HepG2 (cell line): Measurements from ENCODE around the gene ANKRD40. TPM values are rescaled to one million over a fixed set of nuclear protein-coding genes. Genes with fewer than 3 reads are reported as not detected.

Experiments used
- ATF2 ChIP-seq: sonication (generic); formaldehyde crosslinking; IDR thresholded peaks from 2 replicates; pipeline ENCODE4 v1.4.0; 2020; ENCODE audit warnings: missing genetic modification reagents
- ATF7-NPFF ChIP-seq: sonication (generic); formaldehyde crosslinking; IDR thresholded peaks from 2 replicates; pipeline ENCODE4 v1.8.1; 2023; ENCODE audit warnings: mild to moderate bottlenecking, low read depth, missing genetic modification reagents, moderate library complexity
- BCL3 ChIP-seq: sonication (generic); formaldehyde crosslinking; IDR thresholded peaks from 2 replicates; pipeline ENCODE4 v1.5.1; 2020; ENCODE audit warnings: mild to moderate bottlenecking, missing genetic modification reagents, moderate library complexity
- ELF3 ChIP-seq: IDR thresholded peaks from 2 replicates; pipeline ENCODE4 v1.6.1; 2016; ENCODE audit warnings: missing genetic modification reagents, missing compliant biosample characterization
- KIAA2018 ChIP-seq: sonication (generic); formaldehyde crosslinking; IDR thresholded peaks from 2 replicates; pipeline ENCODE4 v1.5.0; 2020; ENCODE audit warnings: mild to moderate bottlenecking, missing genetic modification reagents, borderline replicate concordance
- NR2C2 ChIP-seq: sonication (generic); formaldehyde crosslinking; IDR thresholded peaks from 2 replicates; pipeline ENCODE4 v1.4.0; 2020; ENCODE audit warnings: missing genetic modification reagents, mild to moderate bottlenecking, moderate library complexity, borderline replicate concordance
- SRSF4 ChIP-seq: fragments of 200-400 bp; formaldehyde crosslinking; IDR thresholded peaks from one replicate; pipeline ENCODE4 v1.6.1; 2018; ENCODE audit warnings: mild to moderate bottlenecking, low read depth, low read length, moderate library complexity; ENCODE audit not compliant: poor library complexity, severe bottlenecking
- TCF7L2 ChIP-seq: IDR thresholded peaks from 2 replicates; pipeline ENCODE4 v1.6.1; 2011; ENCODE audit warnings: mild to moderate bottlenecking, low read depth, low read length, moderate library complexity
- TSC22D2 ChIP-seq: sonication (generic); formaldehyde crosslinking; IDR thresholded peaks from 2 replicates; pipeline ENCODE4 v1.5.1; 2020; ENCODE audit warnings: missing genetic modification reagents, mild to moderate bottlenecking, borderline replicate concordance
- ZBTB44 ChIP-seq: sonication (generic); formaldehyde crosslinking; IDR thresholded peaks from 2 replicates; pipeline ENCODE4 v1.4.0; 2020; ENCODE audit warnings: missing genetic modification reagents
- ZC3H4 ChIP-seq: sonication (generic); formaldehyde crosslinking; IDR thresholded peaks from 2 replicates; pipeline ENCODE4 v1.4.0; 2020; ENCODE audit warnings: missing genetic modification reagents, borderline replicate concordance
- ZKSCAN8 ChIP-seq: IDR thresholded peaks from 2 replicates; pipeline ENCODE4 v1.6.1; 2016; ENCODE audit warnings: borderline replicate concordance, missing genetic modification reagents, missing compliant biosample characterization
- ZNF292 ChIP-seq: sonication (generic); formaldehyde crosslinking; IDR thresholded peaks from 2 replicates; pipeline ENCODE4 v1.8.1; 2022; ENCODE audit warnings: mild to moderate bottlenecking, low read depth, missing genetic modification reagents, borderline replicate concordance
- ZNF446 ChIP-seq: sonication (generic); formaldehyde crosslinking; IDR thresholded peaks from 2 replicates; pipeline ENCODE4 v1.5.0; 2020; ENCODE audit warnings: mild to moderate bottlenecking, missing genetic modification reagents
- ZNF598 ChIP-seq: sonication (generic); formaldehyde crosslinking; IDR thresholded peaks from 2 replicates; pipeline ENCODE4 v1.5.1; 2020; ENCODE audit warnings: mild to moderate bottlenecking, missing genetic modification reagents, borderline replicate concordance
- polyA plus RNA-seq, 8 experiments: library from polyadenylated mRNA; depleted of rRNA in 3 of 8; stranded (reverse) in 7 of 8; unstranded in 1 of 8; fragments of >200 nt; fragmentation: Illumina TruSeq in 4 of 8; extraction: Trizol in 4 of 8; gene quantifications; 2 replicates each; pipeline versions ENCODE4 v1.2.1 to v1.2.3, GENCODE V29; 2011 to 2016; ENCODE audit warnings: low read depth in 4 of 8, missing spikeins in 1 of 8, mixed read lengths in 1 of 8; ENCODE audit not compliant: insufficient read depth in 1 of 8
- total RNA-seq, 5 experiments: library from RNA; depleted of rRNA; stranded (reverse); fragments of >200 nt; fragmentation: Illumina TruSeq; extraction: Trizol; gene quantifications; 2 replicates each; pipeline ENCODE4 v1.2.3, GENCODE V29; 2016; ENCODE audit warnings: low read depth in 1 of 5

Gene ANKRD40
- total and polyA plus RNA-seq, 2 of the 13 experiments (the other 11 are each of a cell fraction or from before 2014, with no cell fraction given), result 35.0 to 46.4 TPM

GRCh38 chr17:50683434-50684287 is 24.1 kb downstream of the ANKRD40 start (continued):
- no peak for TF ChIP-seq KIAA2018
- TF ChIP-seq ATF7-NPFF, result peak; percentile 73
- TF ChIP-seq NR2C2 (CRISPR knock-in tag), result no peak
- TF ChIP-seq ZNF598 (CRISPR knock-in tag), result 0 out of 2 replicates have a peak, but pooled peaks have one; percentile 49
- TF ChIP-seq ZKSCAN8 (CRISPR knock-in tag), result no peak
- no peak for TF ChIP-seq SRSF4
- TF ChIP-seq ZNF292, result no peak
- TF ChIP-seq ELF3 (CRISPR knock-in tag), result 0 out of 2 replicates have a peak, but pooled peaks have one; percentile 11
- TF ChIP-seq TSC22D2, result no peak
- TF ChIP-seq ZC3H4 (CRISPR knock-in tag), result 0 out of 2 replicates have a peak, but pooled peaks have one; percentile 31
- TF ChIP-seq TCF7L2, result no peak
- TF ChIP-seq ATF2 (CRISPR knock-in tag), result no peak
- no peak for TF ChIP-seq ZBTB44 (CRISPR knock-in tag)
- TF ChIP-seq ZNF446, result no peak
- TF ChIP-seq BCL3 (CRISPR knock-in tag), result 0 out of 2 replicates have a peak, but pooled peaks have one; percentile 21
